OCI-LY1 (cell line): ENCODE results near the gene FUCA2.

Source experiments
- H2AFZ ChIP-seq: fragments of 200-600 bp; sonication (generic), shearing (Covaris generic); 2 replicates; pipeline ENCODE4 v1.6.0; 2014; ENCODE audit warnings: antibody characterized with exemption, mild to moderate bottlenecking, low read length
- H3F3A ChIP-seq: fragments of 200-600 bp; sonication (generic), shearing (Covaris generic); 2 replicates; pipeline ENCODE4 v1.6.0; 2014; ENCODE audit warnings: mild to moderate bottlenecking, antibody characterized with exemption, low read length, moderate library complexity; ENCODE audit not compliant: insufficient read depth
- H3K27ac ChIP-seq: fragments of 200-600 bp; sonication (generic); 2 replicates; pipeline ENCODE4 v1.5.1; 2014; ENCODE audit warnings: low read length, mixed run types, mild to moderate bottlenecking, low read depth; ENCODE audit not compliant: poor library complexity, severe bottlenecking
- H3K27me3 ChIP-seq: fragments of 200-600 bp; sonication (generic); 2 replicates; pipeline ENCODE4 v1.6.0; 2014; ENCODE audit warnings: antibody characterized with exemption, mild to moderate bottlenecking, low read length, moderate library complexity; ENCODE audit not compliant: insufficient read depth
- H3K36me3 ChIP-seq: fragments of 200-600 bp; sonication (generic); 2 replicates; pipeline ENCODE4 v1.6.1; 2014; ENCODE audit warnings: mild to moderate bottlenecking, antibody characterized with exemption, low read length, moderate library complexity, mixed read lengths; ENCODE audit not compliant: insufficient read depth
- H3K4me1 ChIP-seq: fragments of 200-600 bp; sonication (generic); 2 replicates; pipeline ENCODE4 v1.5.1; 2014; ENCODE audit warnings: mild to moderate bottlenecking, low read length, moderate library complexity; ENCODE audit not compliant: insufficient read depth, severe bottlenecking
- H3K4me2 ChIP-seq: fragments of 200-600 bp; sonication (generic), shearing (Covaris generic); 2 replicates; pipeline ENCODE4 v1.6.1; 2014; ENCODE audit warnings: low read length
- H3K4me3 ChIP-seq: fragments of 200-600 bp; sonication (generic); 2 replicates; pipeline ENCODE4 v1.5.1; 2014; ENCODE audit warnings: low read length, low read depth, mild to moderate bottlenecking, mixed read lengths; ENCODE audit not compliant: poor library complexity, severe bottlenecking
- H3K79me2 ChIP-seq: fragments of 200-600 bp; shearing (Covaris generic); 2 replicates; pipeline ENCODE4 v1.6.1; 2016; ENCODE audit warnings: mixed run types, low read length, mixed read lengths; ENCODE audit not compliant: insufficient read depth
- H3K9ac ChIP-seq: fragments of 200-600 bp; sonication (generic), shearing (Covaris generic); 2 replicates; pipeline ENCODE4 v1.6.1; 2014; ENCODE audit warnings: mild to moderate bottlenecking, low read length, mixed read lengths
- H3K9me2 ChIP-seq: fragments of 200-600 bp; sonication (generic), shearing (Covaris generic); 2 replicates; pipeline ENCODE4 v1.6.1; 2014; ENCODE audit warnings: low read depth, mild to moderate bottlenecking, low read length, mixed read lengths
- H3K9me3 ChIP-seq: fragments of 200-600 bp; shearing (Covaris generic); 2 replicates; pipeline ENCODE4 v1.6.1; 2014; ENCODE audit warnings: low read length, mixed read lengths
- H4K20me1 ChIP-seq: fragments of 200-600 bp; sonication (generic), shearing (Covaris generic); 2 replicates; pipeline ENCODE4 v1.6.0; 2016; ENCODE audit warnings: mild to moderate bottlenecking, low read length; ENCODE audit not compliant: insufficient read depth
- CTCF ChIP-seq: fragments of 200-600 bp; sonication (generic), shearing (Covaris generic); IDR thresholded peaks from 2 replicates; pipeline ENCODE4 v1.5.1; 2017; ENCODE audit warnings: mild to moderate bottlenecking, antibody characterized with exemption, low read length, moderate library complexity, mixed read lengths
- EZH2 ChIP-seq: fragments of 200-600 bp; sonication (generic), shearing (Covaris generic); IDR thresholded peaks from 2 replicates; pipeline ENCODE4 v1.8.0; 2017; ENCODE audit warnings: borderline replicate concordance, mixed run types, mild to moderate bottlenecking, antibody characterized with exemption, low read length, moderate library complexity, mixed read lengths

Gene FUCA2

GRCh38 chr6:143485967-143486366 lies 25.6 kb downstream of the FUCA2 start:
- no peaks in the 10 kb centered on the region for H3K4me1 ChIP-seq
- no peak for TF ChIP-seq CTCF
- TF ChIP-seq EZH2 = no peak
- no peaks in the 10 kb centered on the region for H4K20me1 ChIP-seq
- no peaks in the 10 kb centered on the region for H3F3A ChIP-seq
- H3K9me2 ChIP-seq = no peaks in the 10 kb centered on the region
- H3K4me3 ChIP-seq = no peak overlapping the region
- H3K27ac ChIP-seq = no peak overlapping the region
- H2AFZ ChIP-seq = no peak overlapping the region
- H3K4me2 ChIP-seq = no peak overlapping the region
- H3K27me3 ChIP-seq = no peaks in the 10 kb centered on the region
- H3K36me3 ChIP-seq = peaks cover 3% of the 10 kb centered on the region; the same call in 1 of the 2 replicates
- no peak overlapping the region for H3K9ac ChIP-seq
- no peaks in the 10 kb centered on the region for H3K9me3 ChIP-seq
- H3K79me2 ChIP-seq = no peaks in the 10 kb centered on the region

- TF ChIP-seq EZH2 (no peak), CTCF (no peak)
- no peaks in the 10 kb centered on the region for H3K9me2 ChIP-seq
- no peak overlapping the region for H3K4me2 ChIP-seq
- H3F3A ChIP-seq = no peaks in the 10 kb centered on the region
- H3K27ac ChIP-seq = no peak overlapping the region
- H3K4me1 ChIP-seq = no peaks in the 10 kb centered on the region
- no peak overlapping the region for H3K4me3 ChIP-seq
- H3K36me3 ChIP-seq = peaks cover 21% of the 10 kb centered on the region
- no peaks in the 10 kb centered on the region for H3K9me3 ChIP-seq
- H2AFZ ChIP-seq = no peak overlapping the region
- no peaks in the 10 kb centered on the region for H3K79me2 ChIP-seq
- no peak overlapping the region for H3K9ac ChIP-seq
- H4K20me1 ChIP-seq = no peaks in the 10 kb centered on the region
- H3K27me3 ChIP-seq = no peaks in the 10 kb centered on the region
Observed at GRCh38 chr6:143482593-143482992, 28.9 kb downstream of the FUCA2 start.

- TF ChIP-seq EZH2 (no peak), CTCF (no peak)
- Histone ChIP-seq H3K27me3 (no peaks in the 10 kb centered on the region), H3K9me2 (no peaks in the 10 kb centered on the region), H3K4me2 (no peak overlapping the region), H4K20me1 (no peaks in the 10 kb centered on the region), H3K4me3 (no peak overlapping the region), H3K9me3 (no peaks in the 10 kb centered on the region), H2AFZ (no peak overlapping the region), H3K79me2 (no peaks in the 10 kb centered on the region), H3K27ac (no peak overlapping the region), H3K36me3 (peaks cover 42% of the 10 kb centered on the region), H3F3A (no peaks in the 10 kb centered on the region), H3K9ac (no peak overlapping the region), H3K4me1 (no peaks in the 10 kb centered on the region)
Observed at GRCh38 chr6:143478479-143479062, 32.9 kb downstream of the FUCA2 start.
